HCT116 (cell line): ENCODE data around the gene NECTIN4. TPM values are rescaled to one million over a fixed set of nuclear protein-coding genes. Genes with fewer than 3 reads are reported as not detected.
"Not testable (repeated sequence)": the region's sequence is repeated elsewhere in the genome, so short reads cannot be mapped to it uniquely, and the experiment has no call there.

Experiments used
- ATAC-seq: fragments of 200-7000 bp; cut with Tn5 transposase; 2 replicates; pipeline ENCODE4 v1.9.1; 2020; ENCODE audit warnings: mild to moderate bottlenecking, moderate library complexity
- BruUV-seq: library from RNA; stranded (reverse); fragments of 400-500 nt; replicated peaks from 2 replicates; lab custom pipeline; 2021; lab: Mats Ljungman, UMichigan
- CTCF ChIA-PET: fragments of 300-600 bp; sonication (Branson Sonifier 250); formaldehyde crosslinking; loops from one replicate; lab custom pipeline; 2021; ENCODE audit warnings: antibody characterized with exemption; lab: Charles Lee
- POLR2A ChIA-PET: fragments of 300-600, 350-600 bp; sonication (Branson Sonifier 250); formaldehyde crosslinking; loops from one replicate; lab custom pipeline; 2021; ENCODE audit warnings: antibody characterized with exemption; lab: Charles Lee
- RAD21 ChIA-PET, 2 experiments: fragments of 300-600 bp; sonication (Branson Sonifier 250); formaldehyde crosslinking; loops; one replicate each; lab custom pipeline; 2023; ENCODE audit warnings: low total read pairs in 2 of 2; ENCODE audit not compliant: uncharacterized antibody in 2 of 2, unreplicated experiment in 2 of 2, low non-redundant PET in 1 of 2; lab: Charles Lee
- DNase-seq: peaks from one replicate; pipeline ENCODE4 v3.0.0-alpha.2; 2010; ENCODE audit warnings: low read depth, low spot score
- H2AFZ ChIP-seq: fragments of 200-600 bp; shearing (Covaris generic), sonication (generic); 2 replicates; pipeline ENCODE4 v1.6.1; 2017; ENCODE audit warnings: low read depth, mixed run types, mixed read lengths, antibody characterized with exemption, low read length; ENCODE audit not compliant: poor library complexity, severe bottlenecking
- H3K27ac ChIP-seq: 2 replicates; pipeline ENCODE4 v1.5.1; 2012; ENCODE audit warnings: low read depth, low read length
- H3K27me3 ChIP-seq: fragments of 200-600 bp; sonication (generic); 2 replicates; pipeline ENCODE4 v1.6.1; 2016; ENCODE audit warnings: mixed run types, low read length, mixed read lengths; ENCODE audit not compliant: insufficient read depth
- H3K36me3 ChIP-seq, 2 experiments: fragments of 200-500 bp in 1 of 2; fragments of 200-600 bp in 1 of 2; sonication (Bioruptor generic) in 1 of 2; sonication (generic) in 1 of 2; 2 replicates each; pipeline versions ENCODE4 v1.5.1 to v1.6.1; 2014 to 2016; ENCODE audit warnings: low read length in 2 of 2, inconsistent platforms in 1 of 2, mixed read lengths in 1 of 2, mixed run types in 1 of 2; ENCODE audit not compliant: insufficient read depth in 2 of 2, control insufficient read depth in 1 of 2
- H3K4me1 ChIP-seq, 2 experiments: fragments of 200-600 bp in 1 of 2; sonication (generic) in 1 of 2; 2 replicates each; pipeline versions ENCODE4 v1.5.1 to v1.6.1; 2012 to 2017; ENCODE audit warnings: low read length in 2 of 2, inconsistent platforms in 1 of 2, mild to moderate bottlenecking in 1 of 2, mixed read lengths in 1 of 2, mixed run types in 1 of 2, moderate library complexity in 1 of 2; ENCODE audit not compliant: insufficient read depth in 2 of 2, control insufficient read depth in 1 of 2
- H3K4me2 ChIP-seq: fragments of 200-600 bp; sonication (generic); 2 replicates; pipeline ENCODE4 v1.6.1; 2017; ENCODE audit warnings: mixed run types, low read length, mixed read lengths
- H3K4me3 ChIP-seq, 2 experiments: fragments of 200-600 bp in 1 of 2; sonication (generic) in 1 of 2; replicated peaks in 1 of 2; 2 replicates each; pipeline ENCODE4 v1.5.1; 2011 to 2016; ENCODE audit warnings: low read length in 2 of 2, control low read depth in 1 of 2, low read depth in 1 of 2, mild to moderate bottlenecking in 1 of 2, mixed read lengths in 1 of 2, mixed run types in 1 of 2
- H3K79me2 ChIP-seq: fragments of 200-600 bp; sonication (generic); 2 replicates; pipeline ENCODE4 v1.6.1; 2017; ENCODE audit warnings: mild to moderate bottlenecking, mixed run types, low read length, moderate library complexity, mixed read lengths; ENCODE audit not compliant: insufficient read depth
- H3K9ac ChIP-seq: fragments of 200-600 bp; sonication (generic); 2 replicates; pipeline ENCODE4 v1.6.1; 2016; ENCODE audit warnings: low read length, mixed read lengths
- H3K9me2 ChIP-seq: fragments of 200-600 bp; sonication (generic), shearing (Covaris generic); 2 replicates; pipeline ENCODE4 v1.6.1; 2017; ENCODE audit warnings: mixed run types, mild to moderate bottlenecking, moderate library complexity; ENCODE audit not compliant: insufficient read depth
- H3K9me3 ChIP-seq, 2 experiments: fragments of 200-500 bp in 1 of 2; fragments of 200-600 bp in 1 of 2; sonication (Bioruptor generic) in 1 of 2; sonication (generic) in 1 of 2; 2 replicates each; pipeline ENCODE4 v1.6.1; 2014 to 2017; ENCODE audit warnings: low read length in 2 of 2, mixed read lengths in 2 of 2, inconsistent platforms in 1 of 2, low read depth in 1 of 2, mild to moderate bottlenecking in 1 of 2, mixed run types in 1 of 2, moderate library complexity in 1 of 2; ENCODE audit not compliant: control insufficient read depth in 1 of 2, insufficient read depth in 1 of 2
- H4K20me1 ChIP-seq: fragments of 200-600 bp; sonication (generic), shearing (Covaris generic); 2 replicates; pipeline ENCODE4 v1.6.1; 2017; ENCODE audit warnings: mixed run types, mild to moderate bottlenecking, moderate library complexity; ENCODE audit not compliant: insufficient read depth
- CBX3 ChIP-seq: IDR thresholded peaks from 2 replicates; pipeline ENCODE4 v1.6.1; 2012; ENCODE audit warnings: low read depth
- EGR1 ChIP-seq: IDR thresholded peaks from 2 replicates; pipeline ENCODE4 v1.6.1; 2012; ENCODE audit warnings: low read depth
- FOSL1 ChIP-seq: IDR thresholded peaks from 2 replicates; pipeline ENCODE4 v1.6.1; 2012; ENCODE audit warnings: low read depth
- JUND ChIP-seq: IDR thresholded peaks from 2 replicates; pipeline ENCODE4 v1.6.1; 2012
- SP1 ChIP-seq: IDR thresholded peaks from 2 replicates; pipeline ENCODE4 v1.6.1; 2012; ENCODE audit warnings: low read depth
- intact Hi-C: fragments of 100-400 bp; cut with micrococcal nuclease; formaldehyde crosslinking; loops from 2 replicates; pipeline ENCODE4 v1.10.0; 2022
- total RNA-seq: library from RNA; stranded (reverse); gene quantifications from one replicate; pipeline ENCODE4 v1.2.1, GENCODE V29; 2021; ENCODE audit not compliant: unreplicated experiment
- TF ChIP-seq, protein P1 (sequence below): IDR thresholded peaks from 2 replicates; pipeline ENCODE4 v1.6.1; 2012

The NECTIN4 gene
- total RNA-seq, 1 experiment from 2014 or later = 3.3 TPM

DNA sequence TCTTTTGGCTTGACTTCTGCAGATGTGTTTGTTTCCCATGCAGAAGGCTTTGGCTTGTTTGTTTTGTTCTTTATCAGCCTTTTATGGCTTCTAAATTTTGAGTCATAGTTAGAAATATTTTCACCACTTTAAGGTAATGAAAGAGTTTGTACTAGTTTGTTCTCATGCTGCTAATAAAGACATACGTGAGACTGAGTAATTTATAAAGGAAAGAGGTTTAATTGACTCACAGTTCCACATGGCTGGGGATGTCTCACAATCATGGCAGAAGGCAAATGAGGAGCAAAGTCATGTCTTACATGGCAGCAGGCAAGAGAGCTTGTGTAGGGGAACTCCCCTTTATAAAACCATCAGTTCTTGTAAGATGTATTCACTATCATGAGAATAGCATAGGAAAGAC lies 62.4 kb downstream of the NECTIN4 start:
- POLR2A ChIA-PET, H3K27ac ChIP-seq: not testable (repeated sequence)

DNA sequence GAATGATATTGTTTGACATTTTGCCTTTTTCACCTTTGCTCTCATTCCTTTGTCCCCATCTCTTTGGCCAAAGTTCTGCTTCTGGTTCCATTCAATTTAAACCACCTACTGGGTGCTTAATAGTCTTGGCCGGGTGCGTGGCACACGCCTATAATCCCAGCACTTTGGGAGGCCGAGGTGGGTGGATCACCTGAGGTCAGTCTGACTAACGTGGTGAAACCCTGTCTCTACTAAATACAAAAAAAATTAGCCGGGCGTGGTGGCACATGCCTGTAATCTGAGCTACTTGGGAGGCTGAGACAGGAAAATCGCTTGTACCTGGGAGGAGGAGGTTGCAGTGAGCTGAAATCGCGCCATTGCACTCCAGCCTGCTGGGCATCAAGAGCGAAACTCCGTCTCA lies 66.9 kb downstream of the NECTIN4 start:
- ATAC-seq, H3K36me3 ChIP-seq, H3K9me2 ChIP-seq, RAD21 ChIA-PET, H3K9me3 ChIP-seq, DNase-seq, BruUV-seq, H3K27me3 ChIP-seq, H4K20me1 ChIP-seq, H2AFZ ChIP-seq: not testable (repeated sequence)
- H3K9ac ChIP-seq = peak overlapping the region; percentile 98
- intact Hi-C loops = loop anchor here (5.0 kb wide), 2 partner anchors 75 to 130 kb away; partner anchors contain the start of genes KLHDC9 and UFC1
- H3K4me2 ChIP-seq = peak overlapping the region; percentile 77
- POLR2A ChIA-PET = interaction anchor here (0.6 to 3.0 kb wide), 6 partner anchors 10 to 95 kb away, joined by 4 to 24 read pairs (median 11); partner anchors contain the start of genes NIT1, PFDN2 and TSTD1
- peak; percentile 59; the same call in 1 of the 2 replicates for TF ChIP-seq CBX3
- peak; percentile 14; the same call in 1 of the 2 replicates for TF ChIP-seq SP1
- peak; percentile 47 for TF ChIP-seq EGR1
- TF ChIP-seq FOSL1 = 0 out of 2 replicates have a peak, but pooled peaks have one; percentile 5
- TF ChIP-seq JUND = 0 out of 2 replicates have a peak, but pooled peaks have one; percentile 0
- TF ChIP-seq, protein P1, sequence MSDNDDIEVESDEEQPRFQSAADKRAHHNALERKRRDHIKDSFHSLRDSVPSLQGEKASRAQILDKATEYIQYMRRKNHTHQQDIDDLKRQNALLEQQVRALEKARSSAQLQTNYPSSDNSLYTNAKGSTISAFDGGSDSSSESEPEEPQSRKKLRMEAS = peak; percentile 64
- peak overlapping the region; percentile 68 for H3K27ac ChIP-seq
- CTCF ChIA-PET = interaction anchor here (0.6 to 3.0 kb wide), 3 partner anchors 16 to 28 kb away, joined by 3 to 19 read pairs (median 5); partner anchors contain the start of gene TSTD1
- H3K79me2 ChIP-seq = peaks cover 35% of the 10 kb centered on the region
- peak overlapping the region; percentile 67 to 96 for H3K4me3 ChIP-seq
- peaks cover 18 to 49% of the 10 kb centered on the region in 2 experiments for H3K4me1 ChIP-seq

More for the DNA sequence above, 62.4 kb downstream of the NECTIN4 start:
- H3K79me2 ChIP-seq, H3K4me3 ChIP-seq, BruUV-seq, H2AFZ ChIP-seq, H4K20me1 ChIP-seq, RAD21 ChIA-PET, H3K27me3 ChIP-seq, H3K9me2 ChIP-seq, H3K9me3 ChIP-seq, DNase-seq, CTCF ChIA-PET, H3K9ac ChIP-seq, H3K4me2 ChIP-seq, H3K36me3 ChIP-seq, ATAC-seq, intact Hi-C loops: not testable (repeated sequence)
- peaks cover 11 to 22% of the 10 kb centered on the region in 2 experiments for H3K4me1 ChIP-seq
